ENCODE data around the gene EXOG. TPM values are rescaled to one million over a fixed set of nuclear protein-coding genes. Genes with fewer than 3 reads are reported as not detected.
A peak's percentile ranks its signal among the peaks of the same experiment; 100 is the strongest.

Gene EXOG, protein sequence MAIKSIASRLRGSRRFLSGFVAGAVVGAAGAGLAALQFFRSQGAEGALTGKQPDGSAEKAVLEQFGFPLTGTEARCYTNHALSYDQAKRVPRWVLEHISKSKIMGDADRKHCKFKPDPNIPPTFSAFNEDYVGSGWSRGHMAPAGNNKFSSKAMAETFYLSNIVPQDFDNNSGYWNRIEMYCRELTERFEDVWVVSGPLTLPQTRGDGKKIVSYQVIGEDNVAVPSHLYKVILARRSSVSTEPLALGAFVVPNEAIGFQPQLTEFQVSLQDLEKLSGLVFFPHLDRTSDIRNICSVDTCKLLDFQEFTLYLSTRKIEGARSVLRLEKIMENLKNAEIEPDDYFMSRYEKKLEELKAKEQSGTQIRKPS
- 10 to 100 TPM; 23.4 to 36.6 TPM for total RNA-seq

DNA sequence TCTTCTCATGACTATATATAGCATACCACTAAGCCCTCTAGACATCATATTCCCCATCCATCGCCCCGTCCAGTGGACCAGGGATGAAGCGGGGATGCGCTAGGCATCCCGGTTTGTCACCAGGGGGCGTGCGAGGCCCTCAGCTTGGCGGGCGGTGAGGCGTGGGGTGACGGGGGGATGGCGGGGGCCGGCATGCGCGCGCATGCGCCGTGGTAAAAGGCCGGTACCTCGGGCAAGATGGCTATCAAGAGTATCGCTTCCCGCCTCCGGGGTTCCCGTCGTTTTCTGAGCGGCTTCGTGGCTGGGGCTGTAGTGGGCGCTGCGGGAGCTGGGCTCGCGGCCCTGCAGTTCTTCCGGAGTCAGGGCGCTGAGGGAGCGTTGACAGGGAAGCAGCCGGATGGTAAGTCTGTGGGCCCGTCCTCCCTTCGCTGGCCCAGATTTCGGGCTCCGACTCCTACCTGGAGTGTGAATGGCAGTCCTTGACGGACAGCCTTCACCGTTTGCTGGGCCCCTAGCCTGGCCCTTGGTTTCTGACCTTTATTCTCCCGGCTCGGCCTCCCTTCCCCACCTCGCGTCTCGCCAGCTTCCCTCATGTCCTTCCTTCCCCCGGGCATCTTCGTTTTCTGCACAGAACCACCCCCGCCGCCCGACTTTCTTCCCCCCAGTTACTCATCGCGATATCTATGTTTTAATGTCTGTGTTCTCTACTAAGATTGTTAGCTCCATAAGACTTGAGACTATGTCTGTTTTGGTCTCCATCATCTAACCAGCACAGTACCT, at the start of gene EXOG:
EXOG (plus strand) TSS at position 210 of the 780 bp plus-strand sequence; CDS start at position 238, 28 bp downstream.
- Histone ChIP-seq H3K27me3 (no peaks in the 10 kb centered on the region), H3K27ac (peak within 1 kb of the TSS; percentile 86 to 93), H3K4me1 (peaks cover 0 to 32% of the 10 kb centered on the region in 2 donors), H3K4me3 (peak within 1 kb of the TSS; percentile 68 to 84), H3K9me3 (no peaks in the 10 kb centered on the region), H3K36me3 (peaks cover 14% of the 10 kb centered on the region)
- peak; percentile 90 for DNase-seq (ENCODE audit: low spot score)
- TF ChIP-seq, protein P1, sequence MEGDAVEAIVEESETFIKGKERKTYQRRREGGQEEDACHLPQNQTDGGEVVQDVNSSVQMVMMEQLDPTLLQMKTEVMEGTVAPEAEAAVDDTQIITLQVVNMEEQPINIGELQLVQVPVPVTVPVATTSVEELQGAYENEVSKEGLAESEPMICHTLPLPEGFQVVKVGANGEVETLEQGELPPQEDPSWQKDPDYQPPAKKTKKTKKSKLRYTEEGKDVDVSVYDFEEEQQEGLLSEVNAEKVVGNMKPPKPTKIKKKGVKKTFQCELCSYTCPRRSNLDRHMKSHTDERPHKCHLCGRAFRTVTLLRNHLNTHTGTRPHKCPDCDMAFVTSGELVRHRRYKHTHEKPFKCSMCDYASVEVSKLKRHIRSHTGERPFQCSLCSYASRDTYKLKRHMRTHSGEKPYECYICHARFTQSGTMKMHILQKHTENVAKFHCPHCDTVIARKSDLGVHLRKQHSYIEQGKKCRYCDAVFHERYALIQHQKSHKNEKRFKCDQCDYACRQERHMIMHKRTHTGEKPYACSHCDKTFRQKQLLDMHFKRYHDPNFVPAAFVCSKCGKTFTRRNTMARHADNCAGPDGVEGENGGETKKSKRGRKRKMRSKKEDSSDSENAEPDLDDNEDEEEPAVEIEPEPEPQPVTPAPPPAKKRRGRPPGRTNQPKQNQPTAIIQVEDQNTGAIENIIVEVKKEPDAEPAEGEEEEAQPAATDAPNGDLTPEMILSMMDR (IDR thresholded peaks at IDR 0.05): peak; percentile 87 to 98

DNA sequence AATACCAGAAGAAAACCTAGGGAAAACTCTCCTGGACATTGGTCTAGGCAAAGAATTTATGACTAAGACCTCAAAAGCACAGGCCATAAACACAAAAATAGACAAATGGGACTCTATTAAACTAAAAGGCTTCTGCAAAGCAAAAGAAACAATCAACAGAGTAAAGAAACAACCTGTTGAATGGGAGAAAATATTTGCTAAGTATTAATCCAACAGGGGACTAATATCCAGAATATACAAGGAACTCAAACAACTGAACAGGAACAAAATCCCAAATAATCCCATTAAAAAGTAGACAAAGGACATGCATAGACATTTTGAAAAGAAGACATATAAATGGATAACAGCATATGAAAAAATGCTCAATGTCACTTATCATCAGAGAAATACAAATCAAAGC, 49.3 kb upstream of the EXOG start:
- no peaks in the 10 kb centered on the region for H3K9me3 ChIP-seq
- H3K4me1 ChIP-seq: no peaks in the 10 kb centered on the region
- no peak overlapping the region for H3K4me3 ChIP-seq
- no peak overlapping the region for H3K27ac ChIP-seq
- TF ChIP-seq, protein P1 (IDR thresholded peaks at IDR 0.05): no peak
- DNase-seq (ENCODE audit: low spot score): no peak
- no peaks in the 10 kb centered on the region for H3K27me3 ChIP-seq
- H3K36me3 ChIP-seq: no peaks in the 10 kb centered on the region

- no peaks in the 10 kb centered on the region for H3K27me3 ChIP-seq
- peaks cover 0 to 13% of the 10 kb centered on the region in 2 donors for H3K4me1 ChIP-seq
- no peaks in the 10 kb centered on the region for H3K36me3 ChIP-seq
- TF ChIP-seq, protein P1 (IDR thresholded peaks at IDR 0.05): no peak
- no peak overlapping the region for H3K4me3 ChIP-seq
- DNase-seq (ENCODE audit: low spot score): no peak
- H3K9me3 ChIP-seq: no peaks in the 10 kb centered on the region
- no peak overlapping the region for H3K27ac ChIP-seq
Observed at GRCh38 chr3:38450853-38451252, 45.3 kb upstream of the EXOG start.

DNA sequence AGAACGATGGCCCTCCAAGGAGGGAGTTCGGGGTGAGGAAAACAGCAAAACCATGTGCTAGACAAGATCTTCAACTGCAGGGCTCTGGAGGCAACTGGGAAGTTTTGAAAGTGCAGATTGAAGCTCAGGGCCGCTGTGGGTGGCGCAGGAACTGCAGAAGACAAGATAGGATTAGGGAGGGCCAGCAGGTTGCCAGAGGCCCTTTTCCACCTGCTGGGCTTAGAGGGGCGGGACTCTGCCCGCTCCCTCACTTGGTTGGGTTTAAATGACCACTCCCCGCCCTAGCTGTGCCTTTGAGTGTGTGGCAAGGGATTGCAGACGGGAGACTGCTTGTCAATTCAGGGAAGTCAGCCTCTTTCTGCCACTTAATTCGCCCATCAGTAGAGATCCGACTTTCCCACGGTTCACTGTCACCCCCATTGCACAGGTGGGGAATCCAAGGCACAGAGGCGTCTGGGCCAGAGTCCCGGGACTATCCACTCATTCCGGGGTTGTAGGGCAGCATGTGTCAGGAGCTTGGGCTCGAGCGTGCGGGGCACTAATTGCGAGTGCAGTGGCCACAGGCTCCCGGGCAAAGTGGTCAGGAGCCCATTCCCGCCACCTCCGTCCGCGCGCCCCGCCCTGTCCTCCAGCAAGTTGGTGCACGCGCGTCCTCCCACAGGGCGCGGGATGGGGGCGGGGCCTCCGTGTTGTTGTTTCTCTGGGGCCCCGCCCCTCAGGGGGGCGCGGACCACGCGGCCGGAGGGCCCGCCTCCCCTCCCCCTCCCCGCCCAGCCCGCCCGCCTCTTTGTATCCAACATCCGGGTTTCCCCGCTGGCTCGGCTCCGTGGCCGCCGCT, 42.8 kb upstream of the EXOG start, which contains the start of gene ACVR2B:
ACVR2B (plus strand) TSS at position 816 of the 838 bp plus-strand sequence. CDS start 433 bp downstream, outside the sequence.
- Histone ChIP-seq H3K27ac (peak within 1 kb of the TSS; percentile 72 to 80), H3K27me3 (no peaks in the 10 kb centered on the region), H3K36me3 (no peaks in the 10 kb centered on the region), H3K9me3 (no peaks in the 10 kb centered on the region), H3K4me1 (peaks cover 0 to 27% of the 10 kb centered on the region in 2 donors), H3K4me3 (peak within 1 kb of the TSS; percentile 73 to 77)
- DNase-seq (ENCODE audit: low spot score): peak; percentile 85
- TF ChIP-seq, protein P1 (IDR thresholded peaks at IDR 0.05): no peak

DNA sequence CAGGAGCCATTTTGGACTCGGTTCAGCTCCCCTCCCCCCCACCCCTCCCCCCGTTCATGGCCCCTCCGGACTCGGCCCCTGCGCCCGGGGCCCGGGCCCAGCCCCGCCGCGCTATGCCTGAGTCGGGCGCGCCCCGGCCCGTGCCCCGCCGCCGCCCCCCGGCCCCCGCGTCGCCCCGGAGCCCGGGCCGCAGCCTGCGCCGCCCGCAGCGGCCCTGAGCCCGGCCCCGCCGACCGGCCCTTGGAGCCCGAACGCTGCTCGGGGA, 42.3 kb upstream of the EXOG start:
- H3K9me3 ChIP-seq: no peaks in the 10 kb centered on the region
- no peaks in the 10 kb centered on the region for H3K36me3 ChIP-seq
- TF ChIP-seq, protein P1 (IDR thresholded peaks at IDR 0.05): no peak
- H3K27ac ChIP-seq: peak overlapping the region; percentile 72 to 80
- peaks cover 0 to 33% of the 10 kb centered on the region in 2 donors for H3K4me1 ChIP-seq
- no peaks in the 10 kb centered on the region for H3K27me3 ChIP-seq
- H3K4me3 ChIP-seq: peak overlapping the region; percentile 73 to 77
- no peak for DNase-seq (ENCODE audit: low spot score)

Data from right atrium auricular region (tissue), 2 donors.